ENCODE data around the gene TMEM237.

GRCh38 chr2:201618744-201619662, 24.3 kb downstream of the TMEM237 start:
- no peak for TF ChIP-seq CTCF (conservative IDR thresholded peaks at IDR 0.05; ENCODE audit: low read length)
- TF ChIP-seq EZH2phosphoT487 (IDR thresholded peaks at IDR 0.05; ENCODE audit: borderline replicate concordance, low read depth, low read length), result no peak
